Prostate gland (tissue), 2 donors: ENCODE results near the gene SESN3.

Experiments
- POLR2A ChIP-seq: fragments of 450-650 bp; IDR thresholded peaks from one replicate; pipeline ENCODE4 v1.6.1; 2016; ENCODE audit warnings: antibody characterized with exemption, mild to moderate bottlenecking
- POLR2AphosphoS5 ChIP-seq: sonication (generic); formaldehyde crosslinking; IDR thresholded peaks from one replicate; pipeline ENCODE4 v1.6.1; 2017; ENCODE audit warnings: antibody characterized with exemption
- TF ChIP-seq, protein P1 (sequence below), 4 experiments: fragments of 200-600 bp in 2 of 4; fragments of 450-650 bp in 2 of 4; sonication (generic) in 2 of 4; IDR thresholded peaks; 1 replicate in 3 of 4; 2 replicates in 1 of 4; pipeline ENCODE4 v1.5.1; 2016 to 2019; ENCODE audit warnings: antibody characterized with exemption in 4 of 4, mild to moderate bottlenecking in 2 of 4, moderate library complexity in 2 of 4

DNA sequence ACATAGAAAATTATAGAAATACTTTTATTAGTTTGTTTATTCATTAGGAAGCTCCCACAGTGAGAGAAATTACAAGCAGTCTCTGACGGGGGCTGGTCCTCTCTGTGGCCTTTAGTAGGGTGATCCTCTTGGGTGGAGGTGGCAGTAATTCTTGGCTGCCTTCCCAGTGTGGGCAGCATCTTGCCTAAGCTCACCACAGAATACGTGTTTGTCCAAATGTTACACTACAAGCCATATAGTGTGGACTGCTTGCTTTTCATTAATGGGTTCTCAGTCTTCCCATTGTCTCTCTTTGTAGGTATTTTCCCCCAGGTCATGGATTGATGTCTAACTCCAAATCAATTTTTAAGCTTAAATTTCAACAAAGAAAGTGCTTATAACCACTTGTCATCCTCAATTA, 98.0 kb downstream of the SESN3 start:
- TF ChIP-seq, protein P1, sequence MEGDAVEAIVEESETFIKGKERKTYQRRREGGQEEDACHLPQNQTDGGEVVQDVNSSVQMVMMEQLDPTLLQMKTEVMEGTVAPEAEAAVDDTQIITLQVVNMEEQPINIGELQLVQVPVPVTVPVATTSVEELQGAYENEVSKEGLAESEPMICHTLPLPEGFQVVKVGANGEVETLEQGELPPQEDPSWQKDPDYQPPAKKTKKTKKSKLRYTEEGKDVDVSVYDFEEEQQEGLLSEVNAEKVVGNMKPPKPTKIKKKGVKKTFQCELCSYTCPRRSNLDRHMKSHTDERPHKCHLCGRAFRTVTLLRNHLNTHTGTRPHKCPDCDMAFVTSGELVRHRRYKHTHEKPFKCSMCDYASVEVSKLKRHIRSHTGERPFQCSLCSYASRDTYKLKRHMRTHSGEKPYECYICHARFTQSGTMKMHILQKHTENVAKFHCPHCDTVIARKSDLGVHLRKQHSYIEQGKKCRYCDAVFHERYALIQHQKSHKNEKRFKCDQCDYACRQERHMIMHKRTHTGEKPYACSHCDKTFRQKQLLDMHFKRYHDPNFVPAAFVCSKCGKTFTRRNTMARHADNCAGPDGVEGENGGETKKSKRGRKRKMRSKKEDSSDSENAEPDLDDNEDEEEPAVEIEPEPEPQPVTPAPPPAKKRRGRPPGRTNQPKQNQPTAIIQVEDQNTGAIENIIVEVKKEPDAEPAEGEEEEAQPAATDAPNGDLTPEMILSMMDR (IDR thresholded peaks at IDR 0.05): no peak
- TF ChIP-seq POLR2A (no peak), POLR2AphosphoS5 (no peak)
